Activated CD4-positive, alpha-beta T cell treated with anti-CD3 and anti-CD28 coated beads, Interleukin-2, Interleukin-4, amounts not matched to agents 100 ng/mL and 50 ng/mL, durations not matched to agents 16 hours and 8 hours (primary cell): Measurements from ENCODE around the gene FMO1.
"Not testable (repeated sequence)": the region's sequence is repeated elsewhere in the genome, so short reads cannot be mapped to it uniquely, and the experiment has no call there.

Source experiments
- DNase-seq: peaks from one replicate; pipeline ENCODE4 v3.0.0-alpha.2; 2020; ENCODE audit warnings: low spot score

FMO1 gene, protein sequence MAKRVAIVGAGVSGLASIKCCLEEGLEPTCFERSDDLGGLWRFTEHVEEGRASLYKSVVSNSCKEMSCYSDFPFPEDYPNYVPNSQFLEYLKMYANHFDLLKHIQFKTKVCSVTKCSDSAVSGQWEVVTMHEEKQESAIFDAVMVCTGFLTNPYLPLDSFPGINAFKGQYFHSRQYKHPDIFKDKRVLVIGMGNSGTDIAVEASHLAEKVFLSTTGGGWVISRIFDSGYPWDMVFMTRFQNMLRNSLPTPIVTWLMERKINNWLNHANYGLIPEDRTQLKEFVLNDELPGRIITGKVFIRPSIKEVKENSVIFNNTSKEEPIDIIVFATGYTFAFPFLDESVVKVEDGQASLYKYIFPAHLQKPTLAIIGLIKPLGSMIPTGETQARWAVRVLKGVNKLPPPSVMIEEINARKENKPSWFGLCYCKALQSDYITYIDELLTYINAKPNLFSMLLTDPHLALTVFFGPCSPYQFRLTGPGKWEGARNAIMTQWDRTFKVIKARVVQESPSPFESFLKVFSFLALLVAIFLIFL

DNA sequence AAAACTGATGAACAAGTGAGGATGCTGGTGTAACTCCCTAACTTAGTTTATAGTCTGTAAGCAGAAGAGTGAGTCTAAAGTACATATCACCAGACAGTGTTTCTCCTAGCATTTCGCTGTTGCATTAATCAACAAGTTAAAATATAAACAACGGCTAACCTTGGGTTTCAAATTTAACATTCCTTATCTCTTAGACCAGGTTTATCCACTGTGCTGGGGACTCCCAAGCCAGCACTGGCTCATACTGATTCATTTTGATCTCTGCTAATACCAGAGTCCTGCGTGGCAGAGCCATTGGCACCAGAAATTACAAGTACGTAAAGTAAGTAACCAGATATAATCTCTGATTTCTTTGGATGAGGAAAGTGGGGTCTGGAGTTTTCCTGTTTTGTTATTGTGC lies at the start of gene FMO1:
TSS of gene FMO1 (plus strand) at position 193 of the 400 bp plus-strand sequence. CDS start 9,594 bp downstream, outside the sequence.
- no peak for DNase-seq

DNA sequence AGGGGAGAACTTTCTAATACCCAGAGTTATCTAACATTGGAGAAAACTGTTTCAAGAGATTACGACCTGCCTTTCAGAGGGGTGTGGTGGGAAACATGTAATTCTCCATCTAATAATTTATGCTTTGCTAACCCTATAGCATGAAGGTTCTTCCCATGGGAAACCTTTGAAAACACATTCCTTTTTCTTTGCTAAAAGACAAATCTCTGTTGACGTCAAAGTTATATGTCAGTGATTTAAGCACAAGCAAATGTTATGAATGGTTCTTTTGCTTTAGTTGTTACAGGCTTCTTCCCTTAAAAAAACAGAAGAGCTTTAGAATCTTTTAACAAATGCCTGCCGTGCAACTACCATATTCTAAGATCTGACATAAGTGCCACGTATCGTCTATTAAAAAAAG lies 44.0 kb upstream of the FMO1 start:
- DNase-seq, result no peak

DNA sequence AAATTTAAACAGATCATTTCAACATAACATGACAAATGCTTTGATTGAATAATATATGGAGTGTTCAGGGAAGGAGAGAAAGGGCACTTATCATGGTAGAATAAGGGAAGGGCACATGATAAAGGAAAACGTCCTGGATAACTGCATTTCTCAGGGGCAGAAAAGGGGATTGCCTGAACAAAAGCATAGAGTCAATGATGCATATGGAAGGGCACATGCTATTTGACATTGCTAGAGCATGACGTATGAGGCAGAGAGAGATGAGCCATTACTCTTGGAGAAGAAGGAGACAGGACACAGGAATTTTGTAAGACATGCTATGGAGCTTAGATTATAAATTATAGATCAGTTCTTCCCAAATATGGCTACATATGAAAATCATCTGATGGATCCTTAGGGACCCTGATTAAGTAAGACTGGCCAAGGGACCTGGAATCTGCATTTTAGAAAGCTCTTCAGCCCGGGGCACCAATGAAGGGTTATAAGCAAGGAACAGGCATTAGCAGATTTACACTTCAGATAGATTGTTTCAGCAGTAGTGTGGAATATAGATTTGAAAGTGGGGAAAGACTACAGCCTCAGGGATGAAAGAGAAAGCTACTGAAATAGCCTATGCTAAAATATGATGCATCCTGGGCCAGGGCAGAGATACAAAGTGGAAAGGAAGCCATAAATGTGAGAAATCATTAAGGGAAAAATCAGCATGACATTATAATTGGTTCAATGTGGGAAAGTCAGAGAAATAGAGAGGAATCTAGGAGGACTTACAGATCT lies 41.9 kb upstream of the FMO1 start:
- DNase-seq, result no peak

DNA sequence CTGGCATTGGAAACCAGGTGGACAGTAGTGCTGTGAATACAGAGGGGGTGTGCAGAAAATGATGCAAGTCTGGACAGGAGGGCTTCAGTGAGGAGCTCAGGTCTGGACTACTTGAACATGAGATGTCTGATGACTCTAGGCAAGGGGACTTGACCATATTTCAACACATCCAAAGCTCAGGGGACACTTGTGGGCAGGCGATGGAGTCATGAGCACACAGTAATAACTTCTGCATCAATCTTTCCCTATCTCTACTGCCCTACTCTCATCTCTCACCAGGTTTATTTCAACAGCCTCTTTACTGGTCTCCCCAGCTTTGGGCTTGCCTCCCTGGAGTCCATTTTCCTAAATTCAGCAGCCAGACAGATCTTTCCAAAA lies 41.3 kb upstream of the FMO1 start:
- no peak for DNase-seq

DNA sequence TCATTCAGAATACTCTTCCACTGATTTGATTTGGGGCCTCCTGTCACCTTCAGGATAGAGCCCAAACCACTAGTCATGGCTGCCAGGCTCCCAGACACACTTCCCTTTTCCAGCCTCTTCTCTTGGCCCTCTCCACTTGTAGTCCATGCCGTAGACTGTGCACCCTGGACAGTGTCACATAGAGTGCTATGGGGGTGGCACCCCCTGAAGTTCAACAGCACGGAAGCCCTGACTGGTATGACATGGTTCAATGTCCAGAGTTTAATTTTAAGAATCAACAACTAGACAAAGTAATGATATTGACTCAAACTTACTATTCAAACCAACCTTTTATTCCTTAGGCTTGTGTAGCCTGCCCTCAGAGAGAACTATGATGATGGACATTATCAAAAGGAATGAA lies 40.9 kb upstream of the FMO1 start:
- no peak for DNase-seq

DNA sequence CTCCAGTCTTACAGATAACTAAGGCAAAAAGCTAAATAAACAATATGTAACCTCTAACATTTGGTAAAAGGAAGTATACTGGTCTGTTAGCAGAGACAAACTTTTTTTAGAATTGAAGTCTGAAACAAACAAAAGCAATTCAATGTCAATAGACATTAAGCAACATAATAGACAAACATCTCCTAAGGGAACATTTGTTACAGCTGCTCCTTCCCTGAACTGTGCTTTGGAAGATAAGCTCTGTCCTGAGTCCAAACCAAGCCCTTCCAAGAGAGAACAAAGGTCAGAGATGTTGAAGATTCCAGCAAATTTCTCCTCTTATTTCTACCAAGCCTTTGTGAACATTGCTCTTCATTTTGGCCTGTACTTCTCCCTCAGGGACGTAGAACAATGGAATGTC lies 37.9 kb upstream of the FMO1 start:
- no peak for DNase-seq

DNA sequence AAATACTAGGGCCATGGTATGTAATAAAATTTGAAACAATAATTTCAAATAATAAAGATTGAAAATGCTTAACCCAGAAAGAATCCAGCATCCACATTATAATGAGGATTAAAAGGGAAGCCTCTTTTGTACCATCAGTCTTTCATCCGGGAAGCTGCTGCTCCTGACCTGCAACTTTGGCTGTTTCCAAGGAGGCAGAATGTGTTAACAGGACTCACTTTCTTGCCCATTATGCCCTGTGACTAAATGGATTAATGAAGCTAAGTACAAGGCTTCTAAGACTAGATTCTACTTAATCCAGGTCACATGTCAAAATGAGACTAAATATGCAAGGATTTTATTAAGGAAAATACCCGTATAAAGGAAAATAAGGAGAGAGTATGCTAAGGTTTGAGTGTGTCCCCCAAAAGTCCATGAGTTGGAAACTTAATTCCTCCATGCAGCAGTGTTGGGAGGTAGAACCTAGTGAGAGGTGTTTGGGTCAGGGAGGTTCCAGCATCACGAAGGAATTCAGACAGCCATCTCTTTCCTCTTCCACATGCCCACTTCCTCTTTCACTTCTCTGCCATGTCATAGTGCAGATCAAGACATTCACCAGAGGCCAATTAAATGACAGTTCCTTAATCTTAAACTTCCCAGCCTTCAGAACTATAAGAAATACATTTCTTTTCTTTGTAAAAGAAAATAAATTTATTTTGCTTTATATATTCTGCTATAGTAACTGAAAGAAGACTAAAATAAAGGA lies 35.5 kb upstream of the FMO1 start:
- no peak for DNase-seq

DNA sequence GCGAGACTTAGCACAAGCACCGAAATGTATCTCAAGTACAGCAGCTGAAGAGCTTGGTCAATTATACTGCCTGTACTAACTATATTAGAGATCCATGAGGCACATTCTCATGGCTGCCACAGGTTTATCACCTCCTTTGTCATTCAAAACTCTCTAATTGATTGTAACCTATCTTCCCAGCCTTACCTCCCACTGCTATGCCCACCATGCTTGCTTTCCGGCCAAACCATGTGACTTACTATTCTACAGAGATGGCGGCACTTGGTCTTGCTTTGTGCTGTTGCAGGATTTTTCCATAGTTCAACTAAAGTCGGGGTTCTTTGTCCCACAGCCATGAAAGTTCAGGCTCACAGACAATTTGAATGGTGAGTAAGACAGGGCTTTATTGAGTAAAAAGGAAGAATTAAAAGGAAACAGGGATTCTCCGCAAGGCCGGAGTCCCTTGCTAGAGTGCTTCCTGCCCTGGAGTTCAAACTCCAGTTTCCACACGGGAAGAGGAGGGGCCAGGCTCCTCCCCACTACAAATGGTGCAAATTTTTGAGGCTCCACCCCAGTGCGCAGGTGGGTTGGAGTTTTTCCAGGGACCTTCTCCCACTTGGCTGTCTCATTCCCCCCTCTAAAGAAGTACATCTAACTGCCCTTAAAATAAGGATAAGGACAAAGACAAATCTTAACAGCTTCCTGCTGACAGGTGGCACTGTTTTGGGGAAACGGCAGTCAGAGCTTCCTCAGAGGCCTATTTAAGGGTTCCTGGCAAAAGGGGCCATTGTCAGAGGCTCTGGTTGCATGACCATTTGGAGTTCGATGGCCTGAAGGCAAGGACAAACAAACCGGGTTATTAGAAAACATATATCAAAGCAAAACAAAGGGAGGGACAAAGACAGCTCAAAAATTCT lies 34.5 kb upstream of the FMO1 start:
- DNase-seq, result no peak

DNA sequence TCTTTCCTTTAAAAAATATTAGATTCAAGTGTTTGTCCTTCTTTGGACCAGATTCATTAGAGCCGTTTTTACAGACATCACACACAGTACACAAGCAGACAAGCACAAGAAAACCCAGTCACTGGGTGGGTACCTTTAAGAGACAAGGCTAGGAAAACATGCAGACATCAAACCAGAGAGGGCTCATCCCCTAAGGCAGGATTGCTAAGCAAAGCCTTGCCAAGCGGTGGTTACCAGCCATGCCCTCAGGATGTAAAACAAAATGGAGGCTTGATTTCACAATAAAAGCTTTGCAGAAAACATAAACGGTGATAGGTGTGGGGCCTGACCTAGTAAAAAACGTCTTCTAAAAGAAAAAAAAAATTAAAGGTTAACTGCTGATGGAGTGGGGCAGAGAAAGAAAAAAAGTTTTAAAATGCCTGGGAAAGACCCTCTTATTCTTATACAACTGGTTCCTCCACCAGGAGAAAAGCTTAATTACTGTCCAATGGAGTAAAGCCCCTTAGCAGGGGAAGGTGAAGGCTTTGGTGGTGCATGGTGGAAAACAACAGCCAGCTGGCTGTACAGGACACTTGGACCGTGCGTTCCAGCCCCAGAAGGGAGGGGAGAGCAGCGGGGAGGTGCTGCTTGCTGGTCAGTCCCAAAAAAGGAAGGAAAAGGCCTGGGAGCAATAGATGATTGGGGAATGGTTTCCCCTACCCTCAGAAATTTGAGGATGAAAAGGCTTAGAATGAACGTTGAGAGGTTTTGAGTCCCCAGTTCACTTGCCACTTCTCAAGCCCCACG lies 30.4 kb upstream of the FMO1 start:
- DNase-seq, result no peak

DNA sequence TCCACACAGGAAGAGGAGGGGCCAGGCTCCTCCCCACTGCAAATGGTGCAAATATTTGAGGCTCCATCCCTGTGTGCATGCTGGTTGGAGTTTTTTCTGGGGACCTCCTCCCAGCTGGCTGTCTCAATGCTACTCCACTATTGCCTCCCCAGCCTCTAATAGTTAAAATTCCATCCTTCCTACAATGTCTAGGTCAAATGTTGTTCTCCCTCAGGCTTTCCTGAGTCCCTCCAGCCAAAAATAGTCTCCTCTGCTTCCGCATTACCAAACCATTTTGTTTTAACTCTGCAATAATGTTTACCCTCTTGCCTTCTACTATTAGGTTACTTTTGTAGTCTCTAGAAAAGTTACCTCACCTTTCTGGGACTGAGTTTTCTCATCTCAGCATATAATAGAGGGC lies 29.6 kb upstream of the FMO1 start:
- DNase-seq, result no peak

DNA sequence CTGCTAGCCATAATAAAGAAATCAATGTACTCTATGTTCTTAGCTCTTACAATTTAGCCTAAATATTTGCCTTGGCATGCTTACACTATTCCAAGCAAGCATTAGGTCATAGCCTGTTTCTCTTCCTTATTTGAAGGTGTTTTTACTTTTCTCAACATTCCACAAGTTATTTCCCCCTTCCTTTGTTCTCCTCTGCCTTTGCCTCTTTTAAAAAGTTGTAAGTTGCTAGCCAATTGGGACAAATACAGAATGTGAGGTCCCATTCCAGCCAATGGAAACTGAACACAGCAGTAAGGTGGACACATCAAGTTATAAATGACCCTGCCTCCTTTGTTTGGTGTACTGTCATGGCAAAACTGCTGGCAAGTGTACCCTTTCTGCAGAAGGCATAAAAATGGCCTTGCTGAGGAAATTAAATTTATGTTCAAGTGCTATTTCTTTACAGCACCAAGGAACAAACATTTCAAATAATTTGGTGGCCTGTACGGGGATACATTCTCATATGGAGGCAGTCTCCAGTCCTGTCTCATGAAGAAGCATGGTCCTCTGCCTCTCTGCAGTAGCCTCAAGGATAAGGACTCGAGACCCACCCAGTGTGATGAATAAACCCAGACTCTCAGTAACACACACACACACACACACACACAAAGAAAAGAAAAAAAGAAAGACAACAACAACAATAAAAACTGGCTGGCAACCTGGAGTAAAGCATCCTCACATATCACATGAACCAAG lies 28.8 kb upstream of the FMO1 start:
- DNase-seq, result no peak

DNA sequence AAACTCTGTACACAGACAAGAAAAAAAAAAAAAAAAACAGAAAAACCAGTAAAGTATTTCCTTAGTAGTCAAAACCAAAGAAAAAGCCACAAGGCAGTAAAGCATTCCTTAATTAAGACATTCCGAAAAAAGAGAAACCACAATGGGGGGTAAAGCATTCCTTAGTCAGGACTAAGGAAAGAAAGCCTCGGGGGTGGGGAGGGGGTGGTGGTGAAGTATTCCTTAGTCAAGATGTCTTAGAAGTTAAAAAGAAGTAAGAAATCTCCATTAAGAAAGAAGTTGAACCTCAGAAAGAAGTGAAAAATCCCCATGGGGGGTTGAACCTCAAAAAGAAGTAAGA lies 28.2 kb upstream of the FMO1 start:
- DNase-seq, result no peak

DNA sequence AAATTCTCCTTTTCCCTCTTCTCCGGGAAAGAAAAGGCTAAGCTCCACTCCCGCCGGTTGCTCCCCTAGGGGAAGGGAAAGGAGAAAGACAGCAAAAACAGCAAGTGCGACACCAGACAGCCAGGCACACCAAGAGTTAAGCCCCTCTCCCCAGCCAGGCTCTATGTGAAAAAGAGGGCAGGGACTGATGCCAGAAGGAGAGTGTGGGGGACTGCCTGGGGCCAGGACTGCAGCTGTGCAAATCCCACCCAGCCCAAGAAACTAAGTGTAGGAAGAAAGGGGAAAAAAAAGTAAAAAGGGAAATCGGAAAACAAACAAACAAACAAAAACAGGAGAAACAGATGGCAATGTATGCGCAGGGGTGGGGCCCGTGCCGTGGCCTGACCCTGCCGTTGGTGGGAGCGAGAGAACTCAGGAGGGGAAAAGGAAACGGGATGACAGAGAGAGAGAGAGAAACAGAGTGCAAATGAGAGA lies 27.7 kb upstream of the FMO1 start:
- no peak for DNase-seq

DNA sequence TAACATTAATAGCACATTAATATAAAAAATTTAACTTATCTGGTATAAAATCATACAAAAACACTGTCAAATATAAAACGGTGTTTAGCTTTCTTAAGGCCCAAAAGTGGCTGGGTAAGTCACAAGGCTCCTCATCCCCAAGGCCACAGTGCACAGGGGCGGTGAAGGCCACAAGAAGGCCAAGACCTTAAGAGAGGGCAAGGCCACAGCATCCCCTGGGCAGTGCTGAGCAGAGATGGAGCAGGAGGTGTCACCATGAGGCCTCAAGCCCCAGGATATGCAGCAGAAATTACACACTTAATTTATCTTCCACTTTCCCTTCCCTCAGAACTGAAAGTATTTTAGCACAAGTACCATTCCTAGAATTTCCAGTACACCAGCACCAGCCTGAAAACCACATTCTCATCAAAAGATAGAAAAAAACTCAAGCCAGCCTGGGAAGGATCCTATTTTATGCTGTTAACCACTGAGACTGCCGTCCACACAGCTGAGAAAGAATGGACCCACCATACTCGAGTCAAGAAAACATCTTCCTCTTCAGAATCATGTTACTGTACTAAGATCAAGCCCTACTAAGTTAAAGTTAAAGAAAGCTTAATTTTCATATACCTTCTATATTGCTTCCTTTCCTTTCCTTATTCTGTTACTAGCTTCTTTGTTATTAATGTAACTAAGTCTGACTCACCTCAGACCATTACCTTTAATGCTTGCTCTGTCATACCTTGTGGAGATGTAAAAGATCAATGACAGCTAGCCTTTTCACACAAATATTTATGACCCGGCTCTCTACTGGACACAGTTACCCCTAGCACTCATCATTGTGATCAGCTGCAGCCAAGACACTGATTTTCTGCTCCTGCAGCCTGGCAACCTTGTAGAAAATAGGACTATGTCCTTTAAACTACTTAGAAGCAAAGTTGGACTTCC lies 26.4 kb upstream of the FMO1 start:
- DNase-seq, result no peak

DNA sequence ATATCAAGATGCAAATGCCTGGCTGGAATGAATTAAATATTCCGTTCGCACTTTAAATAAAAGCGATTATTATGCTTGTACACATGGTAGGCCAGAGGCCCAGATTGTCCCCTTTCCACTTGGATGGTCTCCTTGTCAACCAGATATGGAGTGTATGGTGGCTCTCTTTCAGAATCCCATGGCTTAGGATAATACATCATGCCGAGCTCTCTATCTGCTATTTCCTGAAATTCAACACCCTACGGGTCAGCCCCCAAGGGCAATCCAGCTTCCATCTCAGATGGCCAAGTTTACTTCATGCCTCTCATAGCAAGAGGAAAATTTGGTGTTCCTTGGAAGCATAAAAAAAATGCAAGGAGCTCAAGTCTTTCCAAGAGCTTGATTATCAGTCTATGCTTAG lies 25.4 kb upstream of the FMO1 start:
- DNase-seq, result no peak

DNA sequence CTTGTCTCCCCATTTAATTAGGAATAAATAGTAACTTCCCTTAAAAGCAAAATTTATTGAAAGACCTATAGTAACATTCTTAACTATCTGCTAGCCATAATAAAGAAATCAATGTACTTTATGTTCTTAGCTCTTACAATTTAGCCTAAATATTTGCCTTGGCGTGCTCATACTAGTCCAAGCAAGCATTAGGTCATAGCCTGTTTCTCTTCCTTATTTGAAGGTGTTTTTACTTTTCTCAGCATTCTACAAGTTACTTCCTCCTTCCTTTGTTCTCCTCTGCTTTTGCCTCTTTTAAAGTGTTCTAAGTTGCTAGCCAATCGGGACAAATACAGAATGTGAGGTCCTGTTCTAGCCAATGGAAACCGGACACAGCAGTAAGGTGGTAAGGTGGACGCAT lies 24.0 kb upstream of the FMO1 start:
- DNase-seq, result not testable (repeated sequence)

DNA sequence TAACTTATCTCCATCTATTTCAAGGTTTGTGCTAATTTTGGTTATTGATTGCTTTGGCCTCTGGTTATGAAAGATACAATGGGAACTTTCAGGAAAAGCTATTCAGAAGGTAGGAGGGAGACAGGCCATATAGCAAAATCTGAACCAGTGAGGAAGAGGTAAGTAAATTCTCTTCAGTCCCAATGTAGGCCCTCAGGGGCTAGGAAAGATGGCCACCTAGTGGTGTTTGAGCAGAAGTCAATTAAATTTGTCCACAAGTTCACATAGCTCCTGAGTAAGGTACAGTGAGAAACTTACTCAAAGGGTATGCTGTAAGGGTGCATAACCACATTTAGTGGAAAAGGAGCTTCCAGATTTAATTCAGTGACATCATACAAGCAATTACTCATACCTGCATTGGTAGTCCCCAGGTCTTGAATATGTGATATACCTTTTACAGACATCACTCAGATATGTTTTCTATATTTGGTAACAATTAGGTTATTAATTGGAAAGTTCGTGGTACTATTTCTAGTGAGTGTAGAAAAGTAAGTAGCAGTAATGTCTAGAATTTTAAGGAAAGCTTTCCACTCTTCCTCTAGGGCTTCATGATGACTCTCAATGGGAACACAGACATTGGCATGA lies 21.4 kb upstream of the FMO1 start:
- peak; percentile 40 for DNase-seq

DNA sequence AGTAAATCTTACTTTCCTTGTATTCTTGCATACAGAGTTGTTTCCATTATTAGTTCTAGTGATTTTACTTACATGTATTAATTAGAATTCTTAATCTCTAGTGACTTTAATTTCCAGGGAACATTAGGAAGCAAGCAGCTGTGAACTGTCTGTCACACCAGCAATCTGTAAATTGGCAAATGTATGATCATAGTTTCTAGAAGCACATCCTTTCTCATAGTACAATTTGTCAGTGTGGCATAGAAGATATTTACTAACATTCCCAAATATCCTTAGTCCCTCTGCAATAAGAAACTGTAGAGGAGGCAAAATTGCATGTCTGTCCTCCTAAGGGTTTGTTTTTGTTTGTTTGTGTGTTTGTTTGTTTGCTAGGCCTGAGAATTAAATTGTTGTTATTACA lies 17.0 kb upstream of the FMO1 start:
- DNase-seq, result no peak
